HepG2 (cell line): ENCODE data around the gene RCAN2. TPM values are rescaled to one million over a fixed set of nuclear protein-coding genes. Genes with fewer than 3 reads are reported as not detected.

Experiments used
- ATAC-seq: fragments of 200-7000 bp; cut with Tn5 transposase; 3 replicates; pipeline ENCODE4 v1.9.1; 2020; ENCODE audit warnings: mild to moderate bottlenecking, moderate library complexity
- BruUV-seq: library from RNA; stranded (reverse); fragments of 400-500 nt; replicated peaks from 2 replicates; lab custom pipeline; 2021; lab: Mats Ljungman, UMichigan
- CTCF ChIA-PET: fragments of 300-600 bp; formaldehyde crosslinking; extraction: SDS; loops from one replicate; lab custom pipeline; 2021; ENCODE audit warnings: low total read pairs, inconsistent platforms, low intra/inter-chr PET ratio; lab: Yijun Ruan, JAX
- POLR2A ChIA-PET: fragments of 350-600 bp; sonication (Branson Sonifier 250); formaldehyde crosslinking; loops from one replicate; lab custom pipeline; 2020; ENCODE audit warnings: antibody characterized with exemption, inconsistent platforms; lab: Yijun Ruan, JAX
- DNase-seq: peaks from one replicate; pipeline ENCODE4 v3.0.0-alpha.2; 2015; ENCODE audit warnings: low spot score
- FAIRE-seq: peaks from 3 replicates; lab custom pipeline; 2011; peaks lifted over from hg19 to GRCh38; lab: Jason Lieb, UNC
- H2AFZ ChIP-seq: one replicate; pipeline ENCODE4 v1.6.1; 2011; ENCODE audit warnings: low read length, inconsistent platforms
- H3K27ac ChIP-seq: fragments of 300-600 bp; 3 replicates; pipeline ENCODE4 v1.8.0; 2011; ENCODE audit warnings: mixed run types, mild to moderate bottlenecking, mixed read lengths, low read length, inconsistent platforms; ENCODE audit not compliant: insufficient read depth; ENCODE audit errors: extremely low read length
- H3K27me3 ChIP-seq, 2 experiments: fragments of 200-600 bp in 1 of 2; 2 replicates in 1 of 2; 3 replicates in 1 of 2; pipeline versions ENCODE4 v1.6.0 to v1.8.0; 2011; ENCODE audit warnings: low read length in 2 of 2, mild to moderate bottlenecking in 2 of 2, moderate library complexity in 2 of 2, inconsistent platforms in 1 of 2; ENCODE audit not compliant: insufficient read depth in 2 of 2, control insufficient read depth in 1 of 2
- H3K36me3 ChIP-seq, 2 experiments: fragments of 200-600 bp in 1 of 2; replicated peaks in 1 of 2; 2 replicates in 1 of 2; 3 replicates in 1 of 2; pipeline versions ENCODE4 v1.5.1 to v1.8.0; 2011; ENCODE audit warnings: low read length in 2 of 2, inconsistent platforms in 1 of 2; ENCODE audit not compliant: insufficient read depth in 2 of 2, control insufficient read depth in 1 of 2
- H3K4me1 ChIP-seq: 2 replicates; pipeline ENCODE4 v1.5.1; 2012; ENCODE audit warnings: low read length, inconsistent platforms; ENCODE audit not compliant: insufficient read depth
- H3K4me2 ChIP-seq: 2 replicates; pipeline ENCODE4 v1.6.0; 2011; ENCODE audit warnings: low read depth, low read length, inconsistent platforms
- H3K4me3 ChIP-seq, 3 experiments: fragments of 200-600 bp in 1 of 3; sonication (generic), shearing (Covaris generic) in 1 of 3; replicated peaks in 1 of 3; 2 replicates each; pipeline ENCODE4 v1.5.1; 2011 to 2016; ENCODE audit warnings: low read length in 3 of 3, inconsistent platforms in 2 of 3, low read depth in 2 of 3, mild to moderate bottlenecking in 2 of 3, control low read depth in 1 of 3, mixed read lengths in 1 of 3; ENCODE audit not compliant: insufficient read depth in 1 of 3
- H3K79me2 ChIP-seq: one replicate; pipeline ENCODE4 v1.6.1; 2011; ENCODE audit warnings: low read length, inconsistent platforms; ENCODE audit not compliant: insufficient read depth
- H3K9ac ChIP-seq: 2 replicates; pipeline ENCODE4 v1.6.0; 2011; ENCODE audit warnings: mild to moderate bottlenecking, low read depth, low read length, inconsistent platforms; ENCODE audit not compliant: insufficient read depth
- H3K9me3 ChIP-seq: 2 replicates; pipeline ENCODE4 v1.5.1; 2012; ENCODE audit warnings: mild to moderate bottlenecking, low read length
- H4K20me1 ChIP-seq: 2 replicates; pipeline ENCODE4 v1.6.0; 2011; ENCODE audit warnings: inconsistent platforms, mild to moderate bottlenecking, low read length, moderate library complexity; ENCODE audit not compliant: insufficient read depth
- ATF4 ChIP-seq, 2 experiments: fragments of 450-650 bp in 1 of 2; sonication (generic) in 1 of 2; formaldehyde crosslinking; IDR thresholded peaks; 2 replicates each; pipeline versions ENCODE4 v1.5.0 to v1.8.0; 2020 to 2022; ENCODE audit warnings: mild to moderate bottlenecking in 1 of 2, missing genetic modification reagents in 1 of 2
- ATM ChIP-seq: fragments of 450-650 bp; IDR thresholded peaks from 2 replicates; pipeline ENCODE4 v1.7.1; 2017; ENCODE audit warnings: mild to moderate bottlenecking, borderline replicate concordance
- CREBL2 ChIP-seq: sonication (generic); formaldehyde crosslinking; IDR thresholded peaks from 2 replicates; pipeline ENCODE4 v1.8.1; 2023; ENCODE audit warnings: missing genetic modification reagents, mild to moderate bottlenecking, borderline replicate concordance
- CTCF ChIP-seq: sonication (generic); formaldehyde crosslinking; IDR thresholded peaks from 2 replicates; pipeline ENCODE4 v1.5.0; 2020; ENCODE audit warnings: mild to moderate bottlenecking, missing genetic modification reagents, moderate library complexity
- DPF2 ChIP-seq: sonication (generic); formaldehyde crosslinking; IDR thresholded peaks from 2 replicates; pipeline ENCODE4 v1.4.0; 2020; ENCODE audit warnings: mild to moderate bottlenecking, low read depth, missing genetic modification reagents, borderline replicate concordance
- ELF4 ChIP-seq: sonication (generic); formaldehyde crosslinking; IDR thresholded peaks from 2 replicates; pipeline ENCODE4 v1.5.0; 2020; ENCODE audit warnings: missing genetic modification reagents, mild to moderate bottlenecking, moderate library complexity, borderline replicate concordance
- NCOA5 ChIP-seq: sonication (generic); formaldehyde crosslinking; IDR thresholded peaks from 2 replicates; pipeline ENCODE4 v1.4.0; 2020; ENCODE audit warnings: missing genetic modification reagents
- SAP130 ChIP-seq: IDR thresholded peaks from 2 replicates; pipeline ENCODE4 v1.6.1; 2016; ENCODE audit warnings: low read depth
- SPEN ChIP-seq: sonication (generic); formaldehyde crosslinking; IDR thresholded peaks from 2 replicates; pipeline ENCODE4 v1.5.1; 2020; ENCODE audit warnings: low read depth, mild to moderate bottlenecking, missing genetic modification reagents
- TAF15 ChIP-seq: fragments of 200-400 bp; formaldehyde crosslinking; IDR thresholded peaks from one replicate; pipeline ENCODE4 v1.6.1; 2018; ENCODE audit warnings: mild to moderate bottlenecking, low read depth, low read length; ENCODE audit not compliant: poor library complexity, severe bottlenecking
- ZNF160 ChIP-seq: sonication (generic); formaldehyde crosslinking; IDR thresholded peaks from 2 replicates; pipeline ENCODE4 v1.8.0; 2022; ENCODE audit warnings: mild to moderate bottlenecking, inconsistent platforms, missing genetic modification reagents
- ZNF740 ChIP-seq: sonication (generic); formaldehyde crosslinking; IDR thresholded peaks from 2 replicates; pipeline ENCODE4 v1.4.0; 2020; ENCODE audit warnings: missing genetic modification reagents
- ZNF747 ChIP-seq: sonication (generic); formaldehyde crosslinking; IDR thresholded peaks from 2 replicates; pipeline ENCODE4 v1.8.1; 2023; ENCODE audit warnings: missing genetic modification reagents, mild to moderate bottlenecking, borderline replicate concordance
- ZNF83 ChIP-seq: sonication (generic); formaldehyde crosslinking; IDR thresholded peaks from 2 replicates; pipeline ENCODE4 v1.4.0; 2020; ENCODE audit warnings: missing genetic modification reagents, mild to moderate bottlenecking, borderline replicate concordance
- ZSCAN30 ChIP-seq: sonication (generic); formaldehyde crosslinking; IDR thresholded peaks from 2 replicates; pipeline ENCODE4 v1.5.0; 2020; ENCODE audit warnings: mild to moderate bottlenecking, missing genetic modification reagents
- WGBS: methylation state at CpG from one replicate; pipeline ENCODE4 v1.1.6; 2017; ENCODE audit warnings: low lambda C conversion rate; 5-methylcytosine and 5-hydroxymethylcytosine counted together
- in situ Hi-C: cut with HindIII; loops from 2 replicates; pipeline ENCODE4 v1.10.0; 2017; ENCODE audit warnings: low pct_unique_long_range_greater_than_20kb; ENCODE audit not compliant: extremely low pct_ligation_motif_present
- intact Hi-C: fragments of 100-400 bp; cut with micrococcal nuclease; formaldehyde crosslinking; loops from one replicate; pipeline ENCODE4 v1.10.0; 2022; ENCODE audit not compliant: unreplicated experiment
- polyA plus RNA-seq, 8 experiments: library from polyadenylated mRNA; depleted of rRNA in 3 of 8; stranded (reverse) in 7 of 8; unstranded in 1 of 8; fragments of >200 nt; fragmentation: Illumina TruSeq in 4 of 8; extraction: Trizol in 4 of 8; gene quantifications; 2 replicates each; pipeline versions ENCODE4 v1.2.1 to v1.2.3, GENCODE V29; 2011 to 2016; ENCODE audit warnings: low read depth in 4 of 8, missing spikeins in 1 of 8, mixed read lengths in 1 of 8; ENCODE audit not compliant: insufficient read depth in 1 of 8
- total RNA-seq, 5 experiments: library from RNA; depleted of rRNA; stranded (reverse); fragments of >200 nt; fragmentation: Illumina TruSeq; extraction: Trizol; gene quantifications; 2 replicates each; pipeline ENCODE4 v1.2.3, GENCODE V29; 2016; ENCODE audit warnings: low read depth in 1 of 5
- TF ChIP-seq, protein P1 (sequence below): sonication (generic); formaldehyde crosslinking; IDR thresholded peaks from 2 replicates; pipeline ENCODE4 v1.8.1; 2023; ENCODE audit warnings: missing genetic modification reagents, inconsistent platforms, borderline replicate concordance

RCAN2 gene
- total and polyA plus RNA-seq, 2 of the 13 experiments (the other 11 are each of a cell fraction or from before 2014, with no cell fraction given) = not detected

DNA sequence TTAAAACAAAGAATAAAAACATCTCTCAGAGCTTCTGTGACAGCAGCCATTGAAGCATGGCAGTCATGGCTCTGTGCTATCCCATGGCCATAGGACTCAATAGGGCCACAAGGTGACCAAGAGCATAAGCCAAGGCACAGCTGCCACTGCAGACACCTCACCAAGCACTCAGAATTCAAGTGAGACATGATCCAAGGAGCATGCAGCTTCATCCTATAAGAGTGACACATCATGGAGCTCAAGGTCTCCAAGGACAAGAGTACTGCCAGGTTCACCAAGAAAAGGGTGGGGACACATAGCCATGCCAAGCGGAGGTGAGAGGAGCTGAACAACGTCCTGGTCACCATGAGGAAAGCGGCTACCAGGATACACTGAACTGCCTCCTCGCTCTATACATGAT, 53.0 kb downstream of the RCAN2 start:
- H3K27ac ChIP-seq = no peak overlapping the region
- no peaks in the 10 kb centered on the region for H3K36me3 ChIP-seq
- no peak for TF ChIP-seq ATF4 (CRISPR knock-in tag; IDR thresholded peaks at IDR 0.05)
- no peak for TF ChIP-seq SAP130
- no peak for TF ChIP-seq ZNF160 (CRISPR knock-in tag)
- TF ChIP-seq ZNF747 (CRISPR knock-in tag) = no peak
- TF ChIP-seq SPEN (CRISPR knock-in tag) = no peak
- TF ChIP-seq NCOA5 = no peak
- no peak for TF ChIP-seq CREBL2 (CRISPR knock-in tag)
- TF ChIP-seq CTCF (CRISPR knock-in tag) = no peak
- no peak for TF ChIP-seq DPF2 (CRISPR knock-in tag)
- no peak for TF ChIP-seq ZNF740
- no peak for TF ChIP-seq ATM
- TF ChIP-seq TAF15 = no peak
- TF ChIP-seq ELF4 (CRISPR knock-in tag) = no peak
- TF ChIP-seq, protein P1, sequence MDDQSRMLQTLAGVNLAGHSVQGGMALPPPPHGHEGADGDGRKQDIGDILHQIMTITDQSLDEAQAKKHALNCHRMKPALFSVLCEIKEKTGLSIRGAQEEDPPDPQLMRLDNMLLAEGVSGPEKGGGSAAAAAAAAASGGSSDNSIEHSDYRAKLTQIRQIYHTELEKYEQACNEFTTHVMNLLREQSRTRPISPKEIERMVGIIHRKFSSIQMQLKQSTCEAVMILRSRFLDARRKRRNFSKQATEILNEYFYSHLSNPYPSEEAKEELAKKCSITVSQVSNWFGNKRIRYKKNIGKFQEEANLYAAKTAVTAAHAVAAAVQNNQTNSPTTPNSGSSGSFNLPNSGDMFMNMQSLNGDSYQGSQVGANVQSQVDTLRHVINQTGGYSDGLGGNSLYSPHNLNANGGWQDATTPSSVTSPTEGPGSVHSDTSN (CRISPR knock-in tag) = no peak
- no peak for TF ChIP-seq ZSCAN30 (CRISPR knock-in tag)
- no peak for TF ChIP-seq ZNF83 (CRISPR knock-in tag)
- FAIRE-seq (no peak), DNase-seq (no peak), ATAC-seq (no peak)
- no peak overlapping the region for H3K4me3 ChIP-seq
- no peaks in the 10 kb centered on the region for H3K79me2 ChIP-seq
- intact Hi-C loops = no loop called here
- BruUV-seq = no TSS peak
- WGBS = 21% methylated on average over 4 of the region's 4 CpGs
- no peak overlapping the region for H2AFZ ChIP-seq
- in situ Hi-C loops = no loop called here
- no peak overlapping the region for H3K4me2 ChIP-seq
- ChIA-PET CTCF (no interaction called here), POLR2A (no interaction called here)
- no peaks in the 10 kb centered on the region for H3K9me3 ChIP-seq
- no peaks in the 10 kb centered on the region for H3K4me1 ChIP-seq
- no peaks in the 10 kb centered on the region for H3K27me3 ChIP-seq
- H4K20me1 ChIP-seq = no peaks in the 10 kb centered on the region
- no peak overlapping the region for H3K9ac ChIP-seq
